Measurements from ENCODE around the gene ACHE. TPM values are rescaled to one million over a fixed set of nuclear protein-coding genes. Genes with fewer than 3 reads are reported as not detected.
"Not testable (repeated sequence)": the region's sequence is repeated elsewhere in the genome, so short reads cannot be mapped to it uniquely, and the experiment has no call there.

Gene ACHE
- polyA plus RNA-seq, 4 donors = 3.8 to 5.6 (median 4.9) TPM

- DNase-seq (ENCODE audit: low read depth in 4 of 4, low spot score in 2 of 4) = no peak
These were observed 29.6 kb downstream of the ACHE start for GRCh38 chr7:100865938-100866728.

GRCh38 chr7:100865372-100865911 is 30.2 kb downstream of the ACHE start:
- DNase-seq (ENCODE audit: low read depth in 4 of 4, low spot score in 2 of 4) = no peak

GRCh38 chr7:100864263-100864845 is 31.3 kb downstream of the ACHE start:
- DNase-seq (ENCODE audit: low read depth in 4 of 4, low spot score in 2 of 4) = no peak

GRCh38 chr7:100863406-100863950 is 32.2 kb downstream of the ACHE start:
- DNase-seq (ENCODE audit: low read depth in 4 of 4, low spot score in 2 of 4) = no peak

- DNase-seq (ENCODE audit: low read depth in 4 of 4, low spot score in 2 of 4) = no peak
These were observed 34.1 kb downstream of the ACHE start for GRCh38 chr7:100861616-100861985.

- DNase-seq (ENCODE audit: low read depth in 4 of 4, low spot score in 2 of 4) = no peak
These were observed 34.7 kb downstream of the ACHE start for GRCh38 chr7:100860702-100861615.

- no peak for DNase-seq (ENCODE audit: low read depth in 4 of 4, low spot score in 2 of 4)
These were observed 35.8 kb downstream of the ACHE start for GRCh38 chr7:100859856-100860255.

- DNase-seq (ENCODE audit: low read depth in 4 of 4, low spot score in 2 of 4) = no peak
These were observed 38.8 kb downstream of the ACHE start for GRCh38 chr7:100856871-100857282.

GRCh38 chr7:100855515-100855914 is 40.2 kb downstream of the ACHE start:
- DNase-seq (ENCODE audit: low read depth in 4 of 4, low spot score in 2 of 4) = no peak

- DNase-seq (ENCODE audit: low read depth in 4 of 4, low spot score in 2 of 4) = not testable (repeated sequence)
These were observed 40.8 kb downstream of the ACHE start for GRCh38 chr7:100854899-100855298.

GRCh38 chr7:100854146-100854895 is 41.4 kb downstream of the ACHE start:
- DNase-seq (ENCODE audit: low read depth in 4 of 4, low spot score in 2 of 4) = no peak

GRCh38 chr7:100852048-100852872 is 43.4 kb downstream of the ACHE start, which contains the start of gene SLC12A9:
Gene SLC12A9, plus strand, starts transcription at chr7:100852713. Its CDS starts 1,485 bp downstream, at chr7:100854198.
- peak in 1 of 4 donors; percentile 87 for DNase-seq (ENCODE audit: low read depth in 4 of 4, low spot score in 2 of 4)

- DNase-seq (ENCODE audit: low read depth in 4 of 4, low spot score in 2 of 4) = no peak
These were observed 48.3 kb downstream of the ACHE start for GRCh38 chr7:100847360-100847759.

- no peak for DNase-seq (ENCODE audit: low read depth in 4 of 4, low spot score in 2 of 4)
These were observed 55.1 kb downstream of the ACHE start for GRCh38 chr7:100840470-100841100.

Data from left renal cortex interstitium (tissue), 4 donors.